HG02623 (cell line): ENCODE data around the gene CAVIN4.

Experiments used
- ATAC-seq: cut with Tn5 transposase; IDR thresholded peaks from one replicate; pipeline ENCODE4 v1.9.1; 2021; ENCODE audit warnings: moderate library complexity; ENCODE audit not compliant: unreplicated experiment

Gene CAVIN4

DNA sequence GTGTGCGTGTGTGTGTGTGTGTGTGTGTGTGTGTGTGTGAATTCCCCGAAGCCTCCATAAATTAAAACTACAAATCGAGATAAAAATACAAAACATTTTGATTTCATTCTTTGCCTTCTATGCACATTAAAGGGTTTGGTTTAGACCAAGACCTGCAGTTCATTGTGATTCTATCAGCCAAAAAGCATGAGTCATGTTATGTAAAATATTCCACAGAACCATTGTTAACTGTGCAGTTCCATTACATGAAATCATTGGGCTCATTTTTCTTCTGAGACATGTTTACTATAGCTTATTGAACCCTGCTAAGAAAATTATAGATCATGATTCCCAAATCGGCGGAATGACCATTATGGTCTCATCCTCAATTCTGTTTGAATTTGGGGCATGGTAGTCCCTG lies 11.7 kb downstream of the CAVIN4 start:
- ATAC-seq = no peak

- no peak for ATAC-seq
These were observed 12.6 kb downstream of the CAVIN4 start for GRCh38 chr9:100590481-100590880.

DNA sequence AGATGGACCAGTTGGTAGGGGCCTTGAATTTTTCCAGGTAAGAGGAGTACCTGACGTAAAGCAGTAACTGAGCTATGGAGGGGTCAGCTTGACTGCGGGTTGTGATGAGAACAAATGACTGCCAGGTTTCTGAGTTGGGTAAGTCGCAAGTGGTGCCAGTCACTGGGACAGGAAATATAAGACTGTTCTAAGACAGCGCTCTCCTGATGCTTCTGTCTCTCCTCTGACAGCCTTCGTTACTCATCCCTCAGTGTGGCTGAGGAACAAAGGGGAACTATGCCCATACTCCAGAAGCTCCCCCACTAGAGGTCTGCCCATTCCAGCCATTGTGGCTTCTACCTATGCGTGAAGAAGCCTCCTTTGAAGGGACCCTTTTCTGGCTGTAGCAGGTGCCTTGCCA lies 13.3 kb downstream of the CAVIN4 start:
- ATAC-seq = no peak

DNA sequence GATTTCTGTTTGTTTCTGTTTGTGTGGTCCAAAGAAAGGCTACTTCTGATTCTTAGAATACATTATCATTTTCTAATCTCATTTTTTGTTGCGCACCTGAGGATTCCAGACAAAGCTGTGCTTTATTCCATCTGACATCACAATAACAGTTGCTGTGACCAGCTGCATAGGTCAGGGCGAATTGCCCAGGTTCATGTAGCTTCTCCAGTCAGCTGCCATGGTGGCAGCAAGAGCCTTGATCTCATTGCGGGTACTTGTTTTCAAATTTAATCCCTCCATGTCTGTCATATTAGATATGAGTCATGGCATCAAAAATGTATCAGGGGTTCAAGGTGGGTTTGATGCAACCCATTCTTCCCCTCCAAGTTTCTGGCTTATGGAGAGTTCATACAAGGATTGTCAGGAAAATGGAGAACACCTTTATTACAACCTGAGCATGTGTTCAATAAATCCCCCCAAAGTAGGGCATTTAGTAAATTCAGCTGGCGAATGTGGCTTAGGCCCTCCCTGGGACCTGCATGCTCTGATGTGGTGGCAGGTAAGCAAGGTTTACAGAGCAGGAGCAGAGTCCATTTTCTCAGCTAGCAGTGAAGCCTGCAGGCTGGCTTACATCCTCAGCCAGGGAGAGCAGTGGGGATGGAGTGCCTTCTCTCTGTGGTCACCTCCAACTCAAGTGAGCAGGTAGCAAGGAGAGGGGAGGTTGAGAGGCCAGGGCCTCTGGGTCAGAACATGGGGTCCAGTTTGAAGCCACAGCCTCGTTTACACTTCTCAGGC lies 13.9 kb downstream of the CAVIN4 start:
- no peak for ATAC-seq

- ATAC-seq = peak; percentile 52
These were observed 17.7 kb downstream of the CAVIN4 start for GRCh38 chr9:100595391-100596199.

DNA sequence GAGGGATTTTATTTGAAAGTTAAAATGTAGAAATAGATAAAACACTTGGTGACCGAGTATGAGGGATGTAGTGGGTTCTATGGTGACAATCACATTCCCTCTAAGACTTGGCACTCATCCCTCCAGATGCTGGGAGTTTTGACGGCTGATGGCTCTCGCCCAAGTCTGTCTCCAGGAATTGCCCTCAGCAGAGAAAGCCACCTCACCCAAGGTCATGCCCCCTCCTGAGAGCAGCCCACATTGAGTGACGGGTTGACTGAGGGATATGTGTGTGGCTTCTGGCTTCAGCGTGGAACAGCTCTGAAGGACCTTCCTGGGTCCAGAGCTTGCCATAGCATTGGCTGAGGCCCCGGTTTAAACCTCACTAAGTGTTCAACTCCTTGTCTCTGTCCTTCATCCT lies 19.4 kb downstream of the CAVIN4 start:
- no peak for ATAC-seq

DNA sequence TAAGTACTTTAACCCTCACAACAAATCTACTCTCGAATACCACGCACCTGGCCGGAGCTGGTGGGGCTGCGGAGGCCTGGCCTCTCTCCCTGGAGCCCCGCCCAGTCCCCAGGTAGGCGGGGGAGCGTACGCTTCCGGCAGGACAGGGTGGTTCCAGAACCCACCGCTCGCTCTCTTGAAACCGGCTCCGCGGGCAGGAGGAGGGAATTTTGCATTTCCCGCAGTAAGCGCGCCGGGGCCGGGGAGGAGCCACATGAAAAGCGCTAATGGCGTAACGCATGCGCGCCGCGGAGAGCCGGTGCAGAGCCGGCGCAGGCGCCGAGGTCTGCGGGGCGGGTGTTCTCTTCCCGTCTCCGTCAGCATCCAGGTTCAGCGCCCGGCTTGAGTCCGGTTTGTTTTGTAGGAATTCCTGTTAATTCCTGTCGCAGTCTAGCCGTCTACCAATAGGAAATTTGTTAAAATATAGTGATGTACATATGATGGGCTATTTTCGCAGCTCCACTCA lies 20.8 kb downstream of the CAVIN4 start:
- peak; percentile 68 for ATAC-seq

GRCh38 chr9:100600521-100601079 lies 22.7 kb downstream of the CAVIN4 start:
- no peak for ATAC-seq

- ATAC-seq = peak; percentile 63
These were observed 23.3 kb downstream of the CAVIN4 start for GRCh38 chr9:100601216-100601615.

- no peak for ATAC-seq
These were observed 24.5 kb downstream of the CAVIN4 start for GRCh38 chr9:100602342-100602801.

GRCh38 chr9:100605405-100605804 lies 27.5 kb downstream of the CAVIN4 start:
- no peak for ATAC-seq

- no peak for ATAC-seq
These were observed 41.3 kb downstream of the CAVIN4 start for GRCh38 chr9:100619194-100619593.

GRCh38 chr9:100619665-100620064 lies 41.8 kb downstream of the CAVIN4 start:
- no peak for ATAC-seq

GRCh38 chr9:100623969-100624368 lies 46.1 kb downstream of the CAVIN4 start:
- ATAC-seq = no peak

GRCh38 chr9:100626949-100627348 lies 49.1 kb downstream of the CAVIN4 start:
- ATAC-seq = no peak

DNA sequence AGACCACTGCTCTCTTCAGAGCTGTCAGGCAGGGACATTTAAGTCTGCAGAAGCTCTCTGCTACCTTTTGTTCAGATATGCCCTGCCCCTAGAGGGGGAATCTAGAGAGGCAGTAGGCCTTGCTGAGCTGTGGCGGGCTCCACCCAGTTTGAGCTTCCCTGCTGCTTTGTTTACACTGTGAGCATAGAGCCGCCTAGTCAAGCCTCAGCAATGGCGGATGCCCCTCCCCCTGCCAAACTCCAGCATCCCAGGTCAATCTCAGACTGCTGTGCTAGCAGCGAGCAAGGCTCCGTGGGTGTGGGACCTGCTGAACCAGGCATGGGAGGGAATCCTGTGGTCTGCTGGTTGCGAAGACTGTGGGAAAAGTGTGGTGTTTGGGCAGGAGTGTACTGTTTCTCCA lies 59.9 kb downstream of the CAVIN4 start:
- no peak for ATAC-seq
